B cell (primary cell): ENCODE measurements around the gene SCYL3. TPM values are rescaled to one million over a fixed set of nuclear protein-coding genes. Genes with fewer than 3 reads are reported as not detected.

Experiments used
- ATAC-seq: fragments of 200-7000 bp; cut with Tn5 transposase; one replicate; pipeline ENCODE4 v1.10.0; 2021; ENCODE audit warnings: low read depth, mild to moderate bottlenecking, moderate number of reproducible peaks, moderate library complexity
- CTCF ChIA-PET: fragments of 350-600 bp; sonication (Branson Sonifier 250); formaldehyde crosslinking; loops from one replicate; lab custom pipeline; 2021; ENCODE audit warnings: antibody characterized with exemption, inconsistent platforms; lab: Charles Lee
- POLR2A ChIA-PET: fragments of 350-600 bp; sonication (Branson Sonifier 250); formaldehyde crosslinking; loops from one replicate; lab custom pipeline; 2021; ENCODE audit warnings: antibody characterized with exemption; lab: Charles Lee
- DNase-seq: peaks from one replicate; pipeline ENCODE4 v3.0.0; 2013
- H2AFZ ChIP-seq: 2 replicates; pipeline ENCODE4 v1.6.1; 2012; ENCODE audit warnings: mild to moderate bottlenecking, low read depth, low read length; ENCODE audit not compliant: insufficient read depth, poor library complexity, severe bottlenecking
- H3K27ac ChIP-seq, 2 donors: 1 replicate in 1 of 2; 2 replicates in 1 of 2; pipeline ENCODE4 v1.5.1; 2012 to 2013; ENCODE audit warnings: low read length in 2 of 2, mild to moderate bottlenecking in 2 of 2, moderate library complexity in 1 of 2
- H3K27me3 ChIP-seq, 4 experiments: fragments of 200-600 bp in 1 of 4; sonication (generic) in 1 of 4; replicated peaks in 1 of 4; 1 replicate in 2 of 4; 2 replicates in 2 of 4; pipeline versions ENCODE4 v1.6.1 to v1.7.0; 2013 to 2016; ENCODE audit warnings: low read length in 3 of 4, mild to moderate bottlenecking in 2 of 4, mixed read lengths in 1 of 4, moderate library complexity in 1 of 4; ENCODE audit not compliant: insufficient read depth in 4 of 4, control insufficient read depth in 3 of 4; ENCODE audit errors: control extremely low read depth in 1 of 4
- H3K36me3 ChIP-seq, 2 experiments: replicated peaks in 1 of 2; 1 replicate in 1 of 2; 2 replicates in 1 of 2; pipeline versions ENCODE4 v1.6.1 to v1.7.1; 2013; ENCODE audit warnings: low read length in 1 of 2; ENCODE audit not compliant: insufficient read depth in 2 of 2, control insufficient read depth in 1 of 2; ENCODE audit errors: control extremely low read depth in 1 of 2, extremely low read depth in 1 of 2
- H3K4me1 ChIP-seq, 2 donors: fragments of 200-600 bp in 1 of 2; sonication (generic) in 1 of 2; 1 replicate in 1 of 2; 2 replicates in 1 of 2; pipeline versions ENCODE4 v1.5.1 to v1.6.1; 2013 to 2017; ENCODE audit warnings: low read length in 2 of 2; ENCODE audit not compliant: control insufficient read depth in 2 of 2, insufficient read depth in 2 of 2
- H3K4me2 ChIP-seq: replicated peaks from 2 replicates; pipeline ENCODE3; 2012; ENCODE audit warnings: mild to moderate bottlenecking, low read depth, low read length; ENCODE audit not compliant: poor library complexity, severe bottlenecking
- H3K4me3 ChIP-seq, 5 experiments: fragments of 200-600 bp in 1 of 5; sonication (generic) in 1 of 5; 1 replicate in 3 of 5; 2 replicates in 2 of 5; pipeline versions ENCODE4 v1.5.1 to v1.7.0; 2011 to 2016; ENCODE audit warnings: low read length in 4 of 5, mild to moderate bottlenecking in 4 of 5, low read depth in 2 of 5, control low read depth in 1 of 5, moderate library complexity in 1 of 5; ENCODE audit not compliant: insufficient read depth in 1 of 5; ENCODE audit errors: control extremely low read depth in 1 of 5, extremely low read depth in 1 of 5
- H3K79me2 ChIP-seq: fragments of 200-600 bp; sonication (generic); one replicate; pipeline ENCODE4 v1.6.0; 2016; ENCODE audit warnings: low read length; ENCODE audit not compliant: control insufficient read depth, insufficient read depth
- H3K9ac ChIP-seq: fragments of 200-600 bp; sonication (generic); 2 replicates; pipeline ENCODE4 v1.6.1; 2017; ENCODE audit warnings: mild to moderate bottlenecking, low read length, moderate library complexity
- H3K9me3 ChIP-seq, 3 donors: one replicate each; pipeline versions ENCODE4 v1.6.1 to v1.7.1; 2013; ENCODE audit warnings: low read length in 2 of 3; ENCODE audit not compliant: control insufficient read depth in 2 of 3, insufficient read depth in 1 of 3; ENCODE audit errors: control extremely low read depth in 1 of 3
- H4K20me1 ChIP-seq: 2 replicates; pipeline ENCODE4 v1.6.0; 2012; ENCODE audit warnings: mild to moderate bottlenecking, low read length; ENCODE audit not compliant: insufficient read depth, control insufficient read depth, poor library complexity, severe bottlenecking
- H3K27ac Mint-ChIP-seq: one replicate; pipeline ENCODE4 v1.8.0; 2021; ENCODE audit warnings: mixed read lengths
- H3K27me3 Mint-ChIP-seq: one replicate; pipeline ENCODE4 v1.8.0; 2021; ENCODE audit warnings: mixed read lengths
- H3K4me1 Mint-ChIP-seq: one replicate; pipeline ENCODE4 v1.8.0; 2021; ENCODE audit warnings: mixed read lengths
- H3K4me3 Mint-ChIP-seq: one replicate; pipeline ENCODE4 v1.8.0; 2021; ENCODE audit warnings: mixed read lengths
- H3K9me3 Mint-ChIP-seq: one replicate; pipeline ENCODE4 v1.8.0; 2022; ENCODE audit warnings: mixed read lengths; ENCODE audit not compliant: insufficient read depth
- EZH2 ChIP-seq: IDR thresholded peaks from 2 replicates; pipeline ENCODE4 v1.6.1; 2012; ENCODE audit warnings: borderline replicate concordance, low read depth, mild to moderate bottlenecking, moderate library complexity, low read length; ENCODE audit not compliant: insufficient read depth, poor library complexity, severe bottlenecking
- WGBS: methylation state at CpG from one replicate; pipeline ENCODE4 v1.1.5; 2013; ENCODE audit warnings: missing lambda C conversion rate; ENCODE audit not compliant: insufficient coverage; 5-methylcytosine and 5-hydroxymethylcytosine counted together
- intact Hi-C: fragments of 100-400 bp; cut with micrococcal nuclease; formaldehyde crosslinking; loops from one replicate; pipeline ENCODE4 v1.10.0; 2022
- polyA plus RNA-seq: library from polyadenylated mRNA; depleted of rRNA; stranded (reverse); fragments of >200 nt; gene quantifications from 2 replicates; pipeline ENCODE4 v1.2.3, GENCODE V29; 2012
- total RNA-seq, 2 donors: library from RNA; stranded (reverse); fragments of 120-200 nt in 1 of 2; gene quantifications; 1 replicate in 1 of 2; 2 replicates in 1 of 2; pipeline versions ENCODE4 v1.2.3 to v1.2.4, GENCODE V29; 2013 to 2022
- TF ChIP-seq, protein P1 (sequence below): fragments of 200-600 bp; IDR thresholded peaks from one replicate; pipeline ENCODE4 v1.8.0; 2022; ENCODE audit warnings: antibody characterized with exemption, mild to moderate bottlenecking

Gene SCYL3
- total and polyA plus RNA-seq, 2 donors (not counting 1 experiment from before 2014, with no cell fraction given), result 14.2 to 18.4 TPM

DNA sequence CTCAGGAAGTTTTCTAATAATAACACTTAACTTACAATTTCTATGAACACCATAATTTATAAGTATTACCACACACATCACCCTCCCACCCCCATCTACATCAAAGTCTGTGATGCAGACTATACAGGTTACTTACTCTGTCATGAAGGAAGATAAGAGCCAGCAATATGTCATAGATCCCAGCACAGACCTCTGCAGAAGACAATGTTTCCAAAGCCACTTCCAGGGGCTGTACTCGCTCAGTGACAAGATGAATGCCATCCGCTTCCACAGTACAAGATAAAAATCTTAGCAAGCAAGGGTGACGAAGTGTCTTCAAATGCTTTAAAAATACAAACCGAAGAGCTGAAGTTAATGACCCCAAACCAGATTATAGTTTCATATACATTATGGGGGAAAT, 15.2 kb downstream of the SCYL3 start:
- POLR2A ChIA-PET, result no interaction called here
- H3K27ac Mint-ChIP-seq, result peak overlapping the region; percentile 38

DNA sequence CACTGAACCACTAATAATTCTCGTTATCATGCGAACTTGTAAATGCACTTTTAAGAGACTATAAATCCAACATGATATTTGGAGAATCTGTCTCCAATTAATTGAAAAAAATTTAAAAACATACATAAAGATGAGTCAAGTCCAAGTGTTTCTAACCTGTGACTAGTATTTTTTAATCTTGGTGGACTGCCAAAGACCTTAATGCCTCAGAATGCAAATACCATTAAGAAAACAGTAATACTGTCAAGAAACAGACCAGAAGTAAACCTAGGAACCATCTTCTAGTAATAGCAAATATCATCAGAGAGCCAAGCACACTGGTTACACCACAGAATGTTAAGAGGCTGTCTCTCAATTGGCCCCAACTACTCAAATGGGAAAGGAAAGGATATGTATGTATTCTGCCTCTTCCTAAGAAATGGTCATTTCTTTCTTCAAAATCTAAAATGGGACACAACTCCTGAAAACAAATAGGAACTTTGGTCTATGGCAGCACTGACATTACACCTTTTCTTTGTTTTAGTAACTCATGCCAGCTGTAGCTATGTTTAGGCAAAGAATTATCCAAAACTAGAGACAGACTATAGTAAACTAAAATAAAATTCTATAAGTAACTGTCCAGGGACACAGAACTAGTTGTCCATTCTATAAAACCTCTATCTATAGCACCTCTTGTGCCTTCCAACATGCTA, 15.8 kb downstream of the SCYL3 start:
- peaks cover 28 to 40% of the 10 kb centered on the region in 2 donors for H3K4me1 ChIP-seq
- Mint-ChIP-seq H3K4me1 (peaks cover 49% of the 10 kb centered on the region), H3K27me3 (no peaks in the 10 kb centered on the region), H3K9me3 (no peaks in the 10 kb centered on the region), H3K4me3 (no peak overlapping the region), H3K27ac (no peak overlapping the region)
- no CpG with 5 or more reads among the region's 2 CpGs for WGBS
- H3K27ac ChIP-seq, result peak overlapping the region in 1 of 2 donors; percentile 78
- H3K79me2 ChIP-seq, result peaks cover 55% of the 10 kb centered on the region
- CTCF ChIA-PET, result no interaction called here
- H3K9me3 ChIP-seq, result no peaks in the 10 kb centered on the region
- ATAC-seq (no peak), DNase-seq (no peak)
- TF ChIP-seq, protein P1, sequence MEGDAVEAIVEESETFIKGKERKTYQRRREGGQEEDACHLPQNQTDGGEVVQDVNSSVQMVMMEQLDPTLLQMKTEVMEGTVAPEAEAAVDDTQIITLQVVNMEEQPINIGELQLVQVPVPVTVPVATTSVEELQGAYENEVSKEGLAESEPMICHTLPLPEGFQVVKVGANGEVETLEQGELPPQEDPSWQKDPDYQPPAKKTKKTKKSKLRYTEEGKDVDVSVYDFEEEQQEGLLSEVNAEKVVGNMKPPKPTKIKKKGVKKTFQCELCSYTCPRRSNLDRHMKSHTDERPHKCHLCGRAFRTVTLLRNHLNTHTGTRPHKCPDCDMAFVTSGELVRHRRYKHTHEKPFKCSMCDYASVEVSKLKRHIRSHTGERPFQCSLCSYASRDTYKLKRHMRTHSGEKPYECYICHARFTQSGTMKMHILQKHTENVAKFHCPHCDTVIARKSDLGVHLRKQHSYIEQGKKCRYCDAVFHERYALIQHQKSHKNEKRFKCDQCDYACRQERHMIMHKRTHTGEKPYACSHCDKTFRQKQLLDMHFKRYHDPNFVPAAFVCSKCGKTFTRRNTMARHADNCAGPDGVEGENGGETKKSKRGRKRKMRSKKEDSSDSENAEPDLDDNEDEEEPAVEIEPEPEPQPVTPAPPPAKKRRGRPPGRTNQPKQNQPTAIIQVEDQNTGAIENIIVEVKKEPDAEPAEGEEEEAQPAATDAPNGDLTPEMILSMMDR, result no peak
- no peak for TF ChIP-seq EZH2
- H2AFZ ChIP-seq, result no peak overlapping the region
- no peaks in the 10 kb centered on the region for H3K27me3 ChIP-seq
- intact Hi-C loops, result no loop called here
- POLR2A ChIA-PET, result no interaction called here
- H3K4me2 ChIP-seq, result no peak overlapping the region
- no peak overlapping the region for H3K4me3 ChIP-seq
- peaks cover 0 to 39% of the 10 kb centered on the region in 2 experiments for H3K36me3 ChIP-seq
- no peaks in the 10 kb centered on the region for H4K20me1 ChIP-seq
- no peak overlapping the region for H3K9ac ChIP-seq

More for the DNA sequence above, 15.2 kb downstream of the SCYL3 start:
- H3K4me2 ChIP-seq, result peak overlapping the region; percentile 33
- no peak overlapping the region for H3K4me3 ChIP-seq
- DNase-seq (no peak), ATAC-seq (no peak)
- peak overlapping the region; percentile 26 to 78 for H3K27ac ChIP-seq
- no peak for TF ChIP-seq EZH2
- TF ChIP-seq, protein P1, result no peak
- no peaks in the 10 kb centered on the region for H4K20me1 ChIP-seq
- H3K9me3 Mint-ChIP-seq, result no peaks in the 10 kb centered on the region
- peak overlapping the region; percentile 27 for H3K9ac ChIP-seq
- CTCF ChIA-PET, result no interaction called here
- peaks cover 55% of the 10 kb centered on the region for H3K79me2 ChIP-seq
- H3K27me3 ChIP-seq, result no peaks in the 10 kb centered on the region
- no peak overlapping the region for H2AFZ ChIP-seq
- intact Hi-C loops, result no loop called here
- H3K9me3 ChIP-seq, result no peaks in the 10 kb centered on the region
- no CpG with 5 or more reads among the region's 4 CpGs for WGBS
- peaks cover 23 to 35% of the 10 kb centered on the region in 2 donors for H3K4me1 ChIP-seq
- no peaks in the 10 kb centered on the region for H3K27me3 Mint-ChIP-seq
- peaks cover 45% of the 10 kb centered on the region for H3K4me1 Mint-ChIP-seq
- H3K4me3 Mint-ChIP-seq, result no peak overlapping the region
- peaks cover 0 to 39% of the 10 kb centered on the region in 2 experiments for H3K36me3 ChIP-seq
